Smooth muscle cell (in vitro differentiated cells): ENCODE data around the gene EXTL1. TPM values are rescaled to one million over a fixed set of nuclear protein-coding genes. Genes with fewer than 3 reads are reported as not detected.

ENCODE experiments used
- DNase-seq: peaks from one replicate; lab custom pipeline; 2025; ENCODE audit not compliant: unreplicated experiment; lab: John Stamatoyannopoulos, UW
- H2AFZ ChIP-seq: fragments of 200-600 bp; sonication (generic); 2 replicates; pipeline ENCODE4 v1.6.0; 2016; ENCODE audit warnings: antibody characterized with exemption, low read depth, mild to moderate bottlenecking
- H3F3A ChIP-seq: fragments of 200-600 bp; sonication (generic); 2 replicates; pipeline ENCODE4 v1.6.0; 2017; ENCODE audit warnings: antibody characterized with exemption, low read depth
- H3K27ac ChIP-seq: fragments of 200-600 bp; sonication (generic); 2 replicates; pipeline ENCODE4 v1.5.1; 2016; ENCODE audit warnings: low read depth, mild to moderate bottlenecking
- H3K27me3 ChIP-seq: fragments of 200-600 bp; sonication (generic); 2 replicates; pipeline ENCODE4 v1.6.1; 2016; ENCODE audit warnings: low read depth, mild to moderate bottlenecking
- H3K36me3 ChIP-seq: fragments of 200-600 bp; sonication (generic); 2 replicates; pipeline ENCODE4 v1.5.1; 2016; ENCODE audit warnings: low read depth
- H3K4me1 ChIP-seq: fragments of 200-600 bp; sonication (generic); 2 replicates; pipeline ENCODE4 v1.5.1; 2016; ENCODE audit warnings: low read depth
- H3K4me2 ChIP-seq: fragments of 200-600 bp; sonication (generic); 2 replicates; pipeline ENCODE4 v1.6.0; 2016; ENCODE audit warnings: mild to moderate bottlenecking
- H3K4me3 ChIP-seq: fragments of 200-600 bp; sonication (generic); 2 replicates; pipeline ENCODE4 v1.5.1; 2016; ENCODE audit warnings: mild to moderate bottlenecking
- H3K79me2 ChIP-seq: fragments of 200-600 bp; sonication (generic); 2 replicates; pipeline ENCODE4 v1.6.0; 2016; ENCODE audit warnings: low read depth, mild to moderate bottlenecking
- H3K9ac ChIP-seq: fragments of 200-600 bp; sonication (generic); 2 replicates; pipeline ENCODE4 v1.6.0; 2016; ENCODE audit warnings: low read depth
- H3K9me3 ChIP-seq: fragments of 200-600 bp; sonication (generic); replicated peaks from 2 replicates; pipeline ENCODE4 v1.5.1; 2016; ENCODE audit warnings: low read depth
- H4K20me1 ChIP-seq: fragments of 200-600 bp; sonication (generic); 2 replicates; pipeline ENCODE4 v1.6.0; 2016; ENCODE audit warnings: low read depth
- CTCF ChIP-seq: fragments of 200-600 bp; sonication (generic); IDR thresholded peaks from 2 replicates; pipeline ENCODE4 v1.5.1; 2017; ENCODE audit warnings: borderline replicate concordance, mild to moderate bottlenecking, antibody characterized with exemption; ENCODE audit not compliant: insufficient read depth, poor library complexity, severe bottlenecking
- WGBS: methylation state at CpG from one replicate; pipeline ENCODE4 v1.1.7; 2016; ENCODE audit warnings: low lambda C conversion rate; 5-methylcytosine and 5-hydroxymethylcytosine counted together
- polyA plus RNA-seq: library from polyadenylated mRNA; unstranded; fragments of >200 nt; fragmentation: Nextera tagmentation; extraction: Ambion mirVana; gene quantifications from 2 replicates; pipeline ENCODE4 v1.2.1, GENCODE V29; 2016
- total RNA-seq: library from RNA; depleted of rRNA; stranded (reverse); fragments of >200 nt; gene quantifications from 2 replicates; pipeline ENCODE4 v1.2.3, GENCODE V29; 2014

The EXTL1 gene
- total and polyA plus RNA-seq, 2 experiments from 2014 or later: 11.2 to 25.8 TPM

GRCh38 chr1:25990251-25990650 is 31.3 kb upstream of the EXTL1 start:
- no peak overlapping the region for H3K4me2 ChIP-seq
- no peak for DNase-seq
- H3K4me3 ChIP-seq: no peak overlapping the region
- no peaks in the 10 kb centered on the region for H3K4me1 ChIP-seq
- no peaks in the 10 kb centered on the region for H4K20me1 ChIP-seq
- H3K79me2 ChIP-seq: no peaks in the 10 kb centered on the region
- no peaks in the 10 kb centered on the region for H3K27me3 ChIP-seq
- TF ChIP-seq CTCF: no peak
- 95% methylated on average over 6 of the region's 6 CpGs for WGBS
- H3K9me3 ChIP-seq: no peaks in the 10 kb centered on the region
- H3K27ac ChIP-seq: no peak overlapping the region
- no peak overlapping the region for H2AFZ ChIP-seq
- no peaks in the 10 kb centered on the region for H3F3A ChIP-seq
- no peaks in the 10 kb centered on the region for H3K36me3 ChIP-seq
- H3K9ac ChIP-seq: no peak overlapping the region

GRCh38 chr1:25990702-25991395 is 30.7 kb upstream of the EXTL1 start:
- no peaks in the 10 kb centered on the region for H3K4me1 ChIP-seq
- H3K36me3 ChIP-seq: no peaks in the 10 kb centered on the region
- H3F3A ChIP-seq: no peaks in the 10 kb centered on the region
- no peaks in the 10 kb centered on the region for H3K79me2 ChIP-seq
- no peaks in the 10 kb centered on the region for H4K20me1 ChIP-seq
- H3K27me3 ChIP-seq: no peaks in the 10 kb centered on the region
- H2AFZ ChIP-seq: no peak overlapping the region
- no peak overlapping the region for H3K27ac ChIP-seq
- H3K9ac ChIP-seq: no peak overlapping the region
- no peaks in the 10 kb centered on the region for H3K9me3 ChIP-seq
- no peak for DNase-seq
- 86% methylated on average over 15 of the region's 15 CpGs for WGBS
- H3K4me2 ChIP-seq: no peak overlapping the region
- no peak overlapping the region for H3K4me3 ChIP-seq
- no peak for TF ChIP-seq CTCF

- DNase-seq: no peak
- H4K20me1 ChIP-seq: no peaks in the 10 kb centered on the region
- peaks cover 4% of the 10 kb centered on the region for H3K4me1 ChIP-seq
- no peak overlapping the region for H3K4me3 ChIP-seq
- H3K36me3 ChIP-seq: no peaks in the 10 kb centered on the region
- H3K27ac ChIP-seq: no peak overlapping the region
- no peak for TF ChIP-seq CTCF
- no peaks in the 10 kb centered on the region for H3K27me3 ChIP-seq
- H3K4me2 ChIP-seq: no peak overlapping the region
- H3K79me2 ChIP-seq: no peaks in the 10 kb centered on the region
- H3F3A ChIP-seq: no peaks in the 10 kb centered on the region
- no peaks in the 10 kb centered on the region for H3K9me3 ChIP-seq
- no peak overlapping the region for H2AFZ ChIP-seq
- 85% methylated on average over 5 of the region's 5 CpGs for WGBS
- no peak overlapping the region for H3K9ac ChIP-seq
Measured at GRCh38 chr1:25991937-25992688, 29.5 kb upstream of the EXTL1 start.
